B cell (primary cell): ENCODE measurements around the gene PPP2R2B.

Experiments
- EZH2 ChIP-seq: IDR thresholded peaks from 2 replicates; pipeline ENCODE4 v1.6.1; 2012; ENCODE audit warnings: borderline replicate concordance, low read depth, mild to moderate bottlenecking, moderate library complexity, low read length; ENCODE audit not compliant: insufficient read depth, poor library complexity, severe bottlenecking
- TF ChIP-seq, protein P1 (sequence below): fragments of 200-600 bp; IDR thresholded peaks from one replicate; pipeline ENCODE4 v1.8.0; 2022; ENCODE audit warnings: antibody characterized with exemption, mild to moderate bottlenecking

DNA sequence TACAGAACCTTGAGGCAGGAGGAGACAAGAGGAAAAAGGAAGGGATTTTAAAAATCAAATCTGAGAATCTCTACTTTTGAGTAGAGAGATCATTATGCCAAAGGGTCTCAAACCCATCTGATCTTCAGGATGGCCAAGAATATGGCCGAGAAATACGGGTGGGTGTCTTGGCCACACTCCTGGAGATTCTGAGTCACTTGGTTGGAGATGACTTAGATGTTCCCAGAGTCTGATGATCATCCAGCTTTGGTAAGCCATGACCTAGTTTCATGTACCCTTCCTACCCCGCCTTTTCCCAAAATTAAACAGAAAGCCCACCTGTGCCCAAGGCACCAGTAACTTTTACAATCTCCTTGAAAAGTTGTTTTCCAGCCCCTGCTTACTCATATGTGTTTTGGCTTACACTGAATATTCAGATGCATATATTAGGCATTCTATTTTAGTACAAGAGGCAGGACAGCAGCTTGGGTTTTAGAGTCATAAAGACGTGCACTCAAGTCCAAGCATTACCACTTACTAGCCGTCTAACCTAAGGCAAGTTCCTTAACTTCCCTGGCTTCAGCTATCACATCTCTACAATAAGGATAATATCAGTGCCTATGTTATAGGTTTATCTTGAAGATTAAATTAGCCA, 195.5 kb downstream of the PPP2R2B start:
- TF ChIP-seq, protein P1, sequence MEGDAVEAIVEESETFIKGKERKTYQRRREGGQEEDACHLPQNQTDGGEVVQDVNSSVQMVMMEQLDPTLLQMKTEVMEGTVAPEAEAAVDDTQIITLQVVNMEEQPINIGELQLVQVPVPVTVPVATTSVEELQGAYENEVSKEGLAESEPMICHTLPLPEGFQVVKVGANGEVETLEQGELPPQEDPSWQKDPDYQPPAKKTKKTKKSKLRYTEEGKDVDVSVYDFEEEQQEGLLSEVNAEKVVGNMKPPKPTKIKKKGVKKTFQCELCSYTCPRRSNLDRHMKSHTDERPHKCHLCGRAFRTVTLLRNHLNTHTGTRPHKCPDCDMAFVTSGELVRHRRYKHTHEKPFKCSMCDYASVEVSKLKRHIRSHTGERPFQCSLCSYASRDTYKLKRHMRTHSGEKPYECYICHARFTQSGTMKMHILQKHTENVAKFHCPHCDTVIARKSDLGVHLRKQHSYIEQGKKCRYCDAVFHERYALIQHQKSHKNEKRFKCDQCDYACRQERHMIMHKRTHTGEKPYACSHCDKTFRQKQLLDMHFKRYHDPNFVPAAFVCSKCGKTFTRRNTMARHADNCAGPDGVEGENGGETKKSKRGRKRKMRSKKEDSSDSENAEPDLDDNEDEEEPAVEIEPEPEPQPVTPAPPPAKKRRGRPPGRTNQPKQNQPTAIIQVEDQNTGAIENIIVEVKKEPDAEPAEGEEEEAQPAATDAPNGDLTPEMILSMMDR = no peak
- TF ChIP-seq EZH2 = no peak
